ENCODE measurements around the gene SDK1. TPM values are rescaled to one million over a fixed set of nuclear protein-coding genes. Genes with fewer than 3 reads are reported as not detected.

Gene SDK1
- total RNA-seq, 1 donor from 2014 or later: 1.3 TPM

- no peak overlapping the region for H3K4me3 Mint-ChIP-seq
- intact Hi-C loops (cut with micrococcal nuclease): no loop called here
- H3K36me3 Mint-ChIP-seq (ENCODE audit: low read depth): no peaks in the 10 kb centered on the region
- ChIA-PET POLR2A (no interaction called here), CTCF (no interaction called here)
- no peak for ATAC-seq (ENCODE audit: low read depth)
- no peak overlapping the region for H3K27ac Mint-ChIP-seq
- no peak for DNase-seq
- H3K9me3 Mint-ChIP-seq: no peaks in the 10 kb centered on the region
- no peak for TF ChIP-seq CTCF (IDR thresholded peaks at IDR 0.05)
- H3K4me1 Mint-ChIP-seq: peaks cover 10% of the 10 kb centered on the region
- H3K27me3 Mint-ChIP-seq: no peaks in the 10 kb centered on the region
Measured at GRCh38 chr7:3588341-3588740, 287.3 kb downstream of the SDK1 start.

- ChIA-PET CTCF (interaction anchor here (0.6 kb wide), 1 partner anchor 1103 kb away, joined by 3 read pairs; no protein-coding TSS in a partner anchor), POLR2A (no interaction called here)
- DNase-seq: no peak
- no peak overlapping the region for H3K27ac Mint-ChIP-seq
- no peak for TF ChIP-seq CTCF (IDR thresholded peaks at IDR 0.05)
- H3K27me3 Mint-ChIP-seq: no peaks in the 10 kb centered on the region
- no peak for ATAC-seq (ENCODE audit: low read depth)
- peaks cover 12% of the 10 kb centered on the region for H3K4me1 Mint-ChIP-seq
- H3K4me3 Mint-ChIP-seq: no peak overlapping the region
- intact Hi-C loops (cut with micrococcal nuclease): no loop called here
- no peaks in the 10 kb centered on the region for H3K9me3 Mint-ChIP-seq
- H3K36me3 Mint-ChIP-seq (ENCODE audit: low read depth): no peaks in the 10 kb centered on the region
Measured at GRCh38 chr7:3589752-3590151, 288.7 kb downstream of the SDK1 start.

GRCh38 chr7:3591219-3591618 lies 290.2 kb downstream of the SDK1 start:
- ChIA-PET CTCF (no interaction called here), POLR2A (interaction anchor here (0.7 kb wide), 1 partner anchor 654 kb away, joined by 3 read pairs; no protein-coding TSS in a partner anchor)
- no peak for TF ChIP-seq CTCF (IDR thresholded peaks at IDR 0.05)
- Mint-ChIP-seq H3K9me3 (no peaks in the 10 kb centered on the region), H3K27me3 (no peaks in the 10 kb centered on the region), H3K27ac (peak overlapping the region; percentile 56), H3K4me1 (peaks cover 16% of the 10 kb centered on the region), H3K4me3 (no peak overlapping the region), H3K36me3 (ENCODE audit: low read depth) (no peaks in the 10 kb centered on the region)
- intact Hi-C loops (cut with micrococcal nuclease): no loop called here
- no peak for DNase-seq
- ATAC-seq (ENCODE audit: low read depth): no peak

- H3K9me3 Mint-ChIP-seq: peaks cover 4% of the 10 kb centered on the region
- CTCF ChIA-PET: no interaction called here
- no peak overlapping the region for H3K4me3 Mint-ChIP-seq
- no peaks in the 10 kb centered on the region for H3K27me3 Mint-ChIP-seq
- POLR2A ChIA-PET: no interaction called here
- intact Hi-C loops (cut with micrococcal nuclease): loop anchor here (2.0 kb wide), 1 partner anchor 19 kb away; no protein-coding TSS in a partner anchor
- no peak for DNase-seq
- peaks cover 23% of the 10 kb centered on the region for H3K4me1 Mint-ChIP-seq
- no peaks in the 10 kb centered on the region for H3K36me3 Mint-ChIP-seq (ENCODE audit: low read depth)
- no peak overlapping the region for H3K27ac Mint-ChIP-seq
- TF ChIP-seq CTCF (IDR thresholded peaks at IDR 0.05): no peak
- no peak for ATAC-seq (ENCODE audit: low read depth)
Measured at GRCh38 chr7:3591944-3592343, 290.9 kb downstream of the SDK1 start.

GRCh38 chr7:3592401-3593134 lies 291.5 kb downstream of the SDK1 start:
- H3K9me3 Mint-ChIP-seq: peaks cover 4% of the 10 kb centered on the region
- peaks cover 29% of the 10 kb centered on the region for H3K4me1 Mint-ChIP-seq
- CTCF ChIA-PET: no interaction called here
- DNase-seq: no peak
- POLR2A ChIA-PET: no interaction called here
- H3K36me3 Mint-ChIP-seq (ENCODE audit: low read depth): no peaks in the 10 kb centered on the region
- TF ChIP-seq CTCF (IDR thresholded peaks at IDR 0.05): no peak
- no peak overlapping the region for H3K27ac Mint-ChIP-seq
- ATAC-seq (ENCODE audit: low read depth): no peak
- H3K4me3 Mint-ChIP-seq: no peak overlapping the region
- intact Hi-C loops (cut with micrococcal nuclease): loop anchor here (2.0 kb wide), 1 partner anchor 20 kb away; no protein-coding TSS in a partner anchor
- no peaks in the 10 kb centered on the region for H3K27me3 Mint-ChIP-seq

Measured in activated B cell treated with CpG ODN at 0.5 μM for 24 hours (primary cell).